Adrenal gland (tissue), 12 donors: ENCODE data around the gene SNRNP48. TPM values are rescaled to one million over a fixed set of nuclear protein-coding genes. Genes with fewer than 3 reads are reported as not detected.

Source experiments
- DNase-seq, 7 donors: peaks; one replicate each; pipeline ENCODE4 v3.0.0-alpha.2; 2019 to 2020
- H3K27ac ChIP-seq, 5 donors: fragments of 200-600 bp; sonication (generic) in 4 of 5; 1 replicate in 3 of 5; 2 replicates in 2 of 5; pipeline versions ENCODE4 v1.5.1 to v1.8.0; 2016 to 2020; ENCODE audit warnings: mild to moderate bottlenecking in 1 of 5
- H3K27me3 ChIP-seq: fragments of 200-600 bp; 2 replicates; pipeline ENCODE4 v1.8.0; 2021
- H3K36me3 ChIP-seq, 2 donors: fragments of 200-600 bp; replicated peaks in 1 of 2; 1 replicate in 1 of 2; 2 replicates in 1 of 2; pipeline versions ENCODE4 v1.5.1 to v1.8.0; 2018 to 2022
- H3K4me1 ChIP-seq, 2 donors: fragments of 200-600 bp; replicated peaks in 1 of 2; 1 replicate in 1 of 2; 2 replicates in 1 of 2; pipeline versions ENCODE4 v1.5.1 to v1.8.0; 2018 to 2021
- H3K4me3 ChIP-seq, 4 donors: fragments of 200-600 bp; sonication (generic) in 3 of 4; one replicate each; pipeline ENCODE4 v1.5.1; 2016 to 2018
- H3K9me3 ChIP-seq, 3 donors: fragments of 200-600 bp; sonication (generic) in 1 of 3; replicated peaks in 1 of 3; 1 replicate in 2 of 3; 2 replicates in 1 of 3; pipeline versions ENCODE4 v1.5.1 to v1.8.0; 2016 to 2021
- CTCF ChIP-seq, 6 experiments: fragments of 450-650 bp in 4 of 6; fragments of 200-600 bp in 2 of 6; sonication (generic) in 1 of 6; IDR thresholded peaks; 1 replicate in 5 of 6; 2 replicates in 1 of 6; pipeline versions ENCODE4 v1.5.1 to v1.8.0; 2016 to 2021; ENCODE audit warnings: antibody characterized with exemption in 6 of 6, mild to moderate bottlenecking in 2 of 6, moderate library complexity in 1 of 6
- POLR2A ChIP-seq, 2 donors: fragments of 450-650 bp; IDR thresholded peaks; one replicate each; pipeline ENCODE4 v1.6.1; 2017; ENCODE audit warnings: antibody characterized with exemption in 2 of 2, mild to moderate bottlenecking in 2 of 2, moderate library complexity in 1 of 2
- WGBS, 4 donors: extraction: QIAGEN DNeasy Blood & Tissue Kit in 2 of 4; methylation state at CpG; one replicate each; pipeline versions ENCODE4 v1.1.5 to v1.1.7; 2013 to 2017; 5-methylcytosine and 5-hydroxymethylcytosine counted together
- intact Hi-C, 2 donors: fragments of 100-400 bp; cut with DNase I; formaldehyde crosslinking; loops; one replicate each; pipeline versions ENCODE4 v1.14.1 to v1.15.0; 2022 to 2023
- polyA plus RNA-seq, 3 donors: library from polyadenylated mRNA; stranded (reverse); fragments of 200-250 nt in 2 of 3; fragments of 350-450 nt in 1 of 3; fragmentation: Illumina TruSeq in 1 of 3; extraction: RNeasy Lipid Tissue Mini Kit (QIAGEN cat#74804) in 1 of 3; gene quantifications; one replicate each; pipeline ENCODE4 v1.2.3, GENCODE V29; 2013 to 2014
- total RNA-seq, 9 donors: library from RNA; depleted of rRNA in 4 of 9; stranded (reverse); fragments of >200 nt in 4 of 9; fragments of 120-200 nt in 1 of 9; fragmentation: NEBNext Ultra II Directional in 1 of 9; extraction: Animal tissue kit (Norgen Biotek cat#: 25700) in 1 of 9; gene quantifications; one replicate each; pipeline versions ENCODE4 v1.1.0 to v1.2.4, GENCODE V29; 2013 to 2023
- donor health status: healthy with polysubstance abuse.
- donor health status: Bipolar disorder and iron deficiency.
- donor health status: DM: yes; HTN: yes; CAD: no.
- donor health status: DM: no; HTN: no; CAD: no.
- donor health status: DM: no; HTN: no; CAD: no.
- donor health status: DM: yes; HTN: yes; CAD: no.

SNRNP48 gene
- total and polyA plus RNA-seq, 12 donors = 2.5 to 13.1 (median 8.9) TPM

DNA sequence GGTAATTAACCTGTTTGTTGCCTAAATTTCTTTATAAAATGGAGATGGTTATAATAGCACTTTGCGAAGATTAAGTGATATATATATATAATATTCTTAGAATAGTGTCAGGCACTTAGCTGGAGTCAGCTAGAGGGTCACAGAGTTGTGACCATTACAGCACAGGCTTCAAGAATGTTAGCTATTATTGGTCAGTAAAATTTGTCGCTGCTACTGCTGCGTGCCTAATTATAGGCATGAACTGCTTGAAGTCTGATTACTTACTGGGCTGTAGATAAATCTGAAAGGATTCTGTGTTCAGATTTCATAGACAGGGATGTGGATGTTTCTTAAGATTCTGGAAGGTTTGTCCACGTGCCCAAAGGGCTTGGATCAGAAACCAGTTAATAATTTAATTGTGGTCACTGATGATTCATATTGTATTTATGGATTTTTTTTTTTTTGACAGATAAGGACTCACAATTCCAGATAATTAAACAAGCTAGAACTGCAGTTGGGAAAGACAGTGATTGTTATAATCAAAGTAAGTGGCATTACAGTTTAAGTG is 4.7 kb downstream of the SNRNP48 start:
- intact Hi-C loops = no loop called here
- Histone ChIP-seq H3K4me3 (no peak overlapping the region), H3K9me3 (no peaks in the 10 kb centered on the region), H3K27ac (peak overlapping the region in 1 of 5 donors; percentile 1), H3K4me1 (peaks cover 9 to 20% of the 10 kb centered on the region in 2 donors), H3K27me3 (no peaks in the 10 kb centered on the region), H3K36me3 (peaks cover 0 to 24% of the 10 kb centered on the region in 2 donors)
- no peak for DNase-seq
- TF ChIP-seq POLR2A (IDR thresholded peaks at IDR 0.05) (no peak), CTCF (IDR thresholded peaks at IDR 0.05) (no peak)
- 78 to 83% (median 79%) methylated on average over 4 of the region's 4 CpGs for WGBS, 4 donors

DNA sequence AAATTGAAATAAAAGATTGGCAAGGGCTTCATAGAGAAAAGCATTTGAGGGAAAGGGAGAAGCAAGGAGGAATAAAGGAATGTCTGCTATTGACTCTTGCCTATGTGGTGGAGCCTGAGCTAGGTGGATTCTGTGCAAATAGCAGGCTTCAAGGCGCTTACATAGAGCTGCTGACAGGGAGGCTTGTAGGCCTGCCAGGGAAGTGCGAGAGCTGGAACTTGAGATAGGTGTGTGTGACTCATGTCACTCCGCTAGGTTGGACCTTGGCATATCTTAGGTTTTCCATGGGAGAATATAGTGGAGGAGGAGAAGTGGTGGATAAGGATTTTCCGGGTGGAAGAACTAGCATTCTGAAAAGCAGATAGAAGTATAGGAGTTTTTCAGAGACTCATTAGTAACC is 14.0 kb downstream of the SNRNP48 start:
- no peak overlapping the region for H3K4me3 ChIP-seq
- peak in 4 of 7 donors; percentile 53 to 64 (median 56) for DNase-seq
- peaks cover 3 to 5% of the 10 kb centered on the region in 2 donors for H3K4me1 ChIP-seq
- no peak for TF ChIP-seq POLR2A (IDR thresholded peaks at IDR 0.05)
- H3K9me3 ChIP-seq = no peaks in the 10 kb centered on the region
- WGBS, 4 donors = 46 to 64% (median 50%) methylated on average over 4 of the region's 4 CpGs
- H3K27me3 ChIP-seq = no peaks in the 10 kb centered on the region
- intact Hi-C loops = loop anchor here in 1 of 2 donors (10.0 kb wide), 1 partner anchor 299 kb away; no protein-coding TSS in a partner anchor
- H3K27ac ChIP-seq = no peak overlapping the region
- H3K36me3 ChIP-seq = peaks cover 0 to 78% of the 10 kb centered on the region in 2 donors

DNA sequence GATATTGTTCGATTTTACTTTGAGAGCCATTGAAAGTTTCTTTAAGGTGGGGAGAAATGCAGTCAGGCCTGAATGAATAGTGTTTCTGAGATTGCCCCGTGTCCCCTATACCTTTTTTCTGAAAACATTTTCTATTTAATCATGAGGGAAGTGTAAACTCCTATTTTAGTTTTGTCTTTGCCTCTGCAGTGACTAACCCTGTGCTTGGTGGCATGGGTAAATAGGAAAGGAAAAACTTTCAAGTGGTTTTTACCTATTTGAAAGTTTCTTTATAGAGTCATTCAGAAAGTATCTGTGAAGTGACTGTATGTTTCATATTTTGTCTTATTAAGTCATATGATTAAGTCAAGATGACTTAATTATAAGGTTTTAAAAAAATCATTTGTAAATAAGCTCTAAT is 14.5 kb downstream of the SNRNP48 start:
- Histone ChIP-seq H3K9me3 (no peaks in the 10 kb centered on the region), H3K4me1 (peaks cover 3 to 5% of the 10 kb centered on the region in 2 donors), H3K27me3 (no peaks in the 10 kb centered on the region), H3K27ac (no peak overlapping the region), H3K4me3 (no peak overlapping the region), H3K36me3 (peaks cover 0 to 83% of the 10 kb centered on the region in 2 donors)
- 89 to 91% (median 90%) methylated on average over 2 of the region's 2 CpGs for WGBS, 4 donors
- TF ChIP-seq POLR2A (IDR thresholded peaks at IDR 0.05) (no peak), CTCF (IDR thresholded peaks at IDR 0.05) (no peak)
- intact Hi-C loops = loop anchor here in 1 of 2 donors (10.0 kb wide), 1 partner anchor 300 kb away; no protein-coding TSS in a partner anchor
- no peak for DNase-seq

GRCh38 chr6:7615611-7616383 is 25.8 kb downstream of the SNRNP48 start:
- Histone ChIP-seq H3K36me3 (peaks cover 0 to 11% of the 10 kb centered on the region in 2 donors), H3K4me1 (peaks cover 0 to 12% of the 10 kb centered on the region in 2 donors), H3K4me3 (no peak overlapping the region), H3K27me3 (no peaks in the 10 kb centered on the region), H3K27ac (no peak overlapping the region), H3K9me3 (no peaks in the 10 kb centered on the region)
- TF ChIP-seq CTCF (IDR thresholded peaks at IDR 0.05) (peak; percentile 70 to 86 (median 80)), POLR2A (IDR thresholded peaks at IDR 0.05) (no peak)
- 10 to 21% (median 13%) methylated on average over 7 of the region's 7 CpGs for WGBS, 4 donors
- intact Hi-C loops = loop anchor here (5.0 to 10.0 kb wide), 3 partner anchors 191 to 333 kb away; no protein-coding TSS in a partner anchor
- peak in 6 of 7 donors; percentile 29 to 72 (median 52) for DNase-seq
